ENCODE measurements around the gene ZNF668.

ZNF668 gene

DNA sequence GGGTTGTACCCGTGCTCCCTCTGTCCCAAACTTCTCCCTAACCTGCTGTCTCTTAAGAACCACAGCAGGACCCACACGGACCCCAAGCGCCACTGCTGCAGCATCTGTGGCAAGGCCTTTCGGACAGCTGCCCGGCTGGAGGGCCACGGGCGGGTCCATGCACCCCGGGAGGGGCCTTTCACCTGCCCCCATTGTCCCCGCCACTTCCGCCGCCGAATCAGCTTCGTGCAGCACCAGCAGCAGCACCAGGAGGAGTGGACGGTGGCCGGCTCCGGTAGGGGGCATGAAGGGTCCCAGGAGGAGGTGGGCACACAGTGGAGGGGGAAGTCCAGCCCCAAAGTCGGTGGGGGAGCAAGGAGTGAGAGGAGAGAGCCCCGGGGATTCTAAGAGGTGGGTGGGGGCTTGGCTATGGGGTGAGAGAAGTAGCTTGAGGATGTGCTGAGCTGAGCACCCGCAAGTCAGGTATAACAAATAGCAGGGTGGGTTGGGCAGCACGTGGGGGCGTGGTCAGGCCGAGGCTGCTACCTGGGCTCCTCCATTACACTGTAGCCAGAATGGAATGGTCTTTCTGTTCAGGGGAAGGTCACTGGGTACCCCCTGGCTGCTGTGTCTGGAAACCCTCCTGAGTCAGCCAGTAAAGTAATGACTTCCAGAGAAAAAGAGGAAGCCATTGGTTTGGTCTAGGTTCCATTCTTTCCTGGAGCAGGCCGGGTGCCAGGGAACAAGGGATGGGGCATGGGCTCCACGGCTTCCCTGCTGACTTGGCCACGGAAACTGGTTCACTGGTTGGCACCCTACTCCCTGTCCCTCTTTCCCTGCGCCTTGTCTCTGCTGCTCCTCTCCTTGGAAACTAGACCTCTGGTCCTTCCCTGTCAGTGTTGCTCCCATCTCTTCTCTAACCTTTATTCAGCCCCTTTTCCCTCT is 7.7 kb upstream of the ZNF668 start:
- no peak for DNase-seq (ENCODE audit: extremely low read depth in 1 of 2, low read depth in 1 of 2)

DNA sequence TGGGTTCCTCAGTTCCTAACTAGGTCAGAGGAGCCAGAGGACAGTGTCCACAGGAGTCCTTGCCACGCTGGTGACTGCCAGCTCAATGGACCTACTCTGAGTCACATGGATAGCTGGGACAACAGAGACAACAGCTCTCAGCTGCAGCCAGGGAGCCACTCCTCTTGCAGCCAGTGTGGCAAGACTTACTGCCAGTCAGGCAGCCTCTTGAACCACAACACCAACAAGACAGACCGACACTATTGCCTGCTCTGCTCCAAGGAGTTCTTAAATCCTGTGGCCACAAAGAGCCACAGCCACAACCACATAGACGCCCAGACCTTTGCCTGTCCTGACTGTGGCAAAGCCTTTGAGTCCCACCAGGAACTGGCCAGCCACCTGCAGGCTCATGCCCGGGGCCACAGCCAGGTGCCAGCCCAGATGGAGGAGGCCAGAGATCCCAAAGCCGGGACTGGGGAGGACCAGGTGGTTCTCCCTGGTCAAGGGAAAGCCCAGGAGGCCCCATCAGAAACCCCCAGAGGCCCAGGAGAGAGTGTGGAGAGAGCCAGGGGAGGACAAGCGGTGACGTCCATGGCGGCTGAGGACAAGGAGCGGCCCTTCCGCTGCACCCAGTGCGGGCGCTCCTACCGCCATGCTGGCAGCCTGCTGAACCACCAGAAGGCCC is 6.8 kb upstream of the ZNF668 start:
- DNase-seq (ENCODE audit: extremely low read depth in 1 of 2, low read depth in 1 of 2): no peak

DNA sequence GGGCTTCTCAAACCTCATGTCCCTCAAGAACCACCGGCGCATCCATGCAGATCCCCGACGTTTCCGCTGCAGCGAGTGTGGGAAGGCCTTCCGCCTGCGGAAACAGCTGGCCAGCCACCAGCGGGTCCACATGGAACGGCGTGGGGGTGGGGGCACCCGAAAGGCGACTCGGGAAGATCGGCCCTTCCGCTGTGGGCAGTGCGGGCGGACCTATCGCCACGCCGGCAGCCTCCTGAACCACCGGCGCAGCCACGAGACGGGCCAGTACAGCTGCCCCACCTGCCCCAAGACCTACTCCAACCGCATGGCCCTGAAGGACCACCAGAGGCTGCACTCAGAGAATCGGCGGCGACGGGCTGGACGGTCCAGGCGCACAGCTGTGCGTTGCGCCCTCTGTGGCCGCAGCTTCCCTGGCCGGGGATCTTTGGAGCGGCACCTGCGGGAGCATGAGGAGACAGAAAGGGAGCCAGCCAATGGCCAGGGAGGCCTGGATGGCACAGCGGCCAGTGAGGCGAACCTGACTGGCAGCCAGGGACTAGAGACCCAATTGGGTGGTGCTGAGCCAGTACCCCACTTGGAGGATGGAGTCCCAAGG is 6.1 kb upstream of the ZNF668 start:
- no peak for DNase-seq (ENCODE audit: extremely low read depth in 1 of 2, low read depth in 1 of 2)

DNA sequence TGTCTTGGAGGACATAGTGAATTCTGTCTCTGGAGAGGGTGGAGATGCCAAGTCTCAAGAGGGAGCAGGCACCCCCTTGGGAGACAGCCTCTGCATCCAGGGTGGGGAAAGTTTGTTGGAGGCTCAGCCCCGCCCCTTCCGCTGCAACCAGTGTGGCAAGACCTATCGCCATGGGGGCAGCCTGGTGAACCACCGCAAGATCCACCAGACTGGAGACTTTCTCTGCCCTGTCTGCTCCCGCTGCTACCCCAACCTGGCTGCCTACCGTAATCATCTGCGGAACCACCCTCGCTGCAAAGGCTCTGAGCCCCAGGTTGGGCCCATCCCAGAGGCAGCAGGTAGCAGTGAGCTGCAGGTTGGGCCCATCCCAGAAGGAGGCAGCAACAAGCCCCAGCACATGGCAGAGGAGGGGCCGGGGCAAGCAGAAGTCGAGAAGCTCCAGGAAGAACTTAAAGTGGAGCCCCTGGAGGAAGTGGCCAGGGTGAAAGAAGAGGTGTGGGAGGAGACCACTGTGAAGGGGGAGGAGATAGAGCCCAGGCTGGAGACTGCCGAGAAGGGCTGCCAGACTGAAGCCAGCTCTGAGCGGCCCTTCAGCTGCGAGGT is 5.4 kb upstream of the ZNF668 start:
- no peak for DNase-seq (ENCODE audit: extremely low read depth in 1 of 2, low read depth in 1 of 2)

DNA sequence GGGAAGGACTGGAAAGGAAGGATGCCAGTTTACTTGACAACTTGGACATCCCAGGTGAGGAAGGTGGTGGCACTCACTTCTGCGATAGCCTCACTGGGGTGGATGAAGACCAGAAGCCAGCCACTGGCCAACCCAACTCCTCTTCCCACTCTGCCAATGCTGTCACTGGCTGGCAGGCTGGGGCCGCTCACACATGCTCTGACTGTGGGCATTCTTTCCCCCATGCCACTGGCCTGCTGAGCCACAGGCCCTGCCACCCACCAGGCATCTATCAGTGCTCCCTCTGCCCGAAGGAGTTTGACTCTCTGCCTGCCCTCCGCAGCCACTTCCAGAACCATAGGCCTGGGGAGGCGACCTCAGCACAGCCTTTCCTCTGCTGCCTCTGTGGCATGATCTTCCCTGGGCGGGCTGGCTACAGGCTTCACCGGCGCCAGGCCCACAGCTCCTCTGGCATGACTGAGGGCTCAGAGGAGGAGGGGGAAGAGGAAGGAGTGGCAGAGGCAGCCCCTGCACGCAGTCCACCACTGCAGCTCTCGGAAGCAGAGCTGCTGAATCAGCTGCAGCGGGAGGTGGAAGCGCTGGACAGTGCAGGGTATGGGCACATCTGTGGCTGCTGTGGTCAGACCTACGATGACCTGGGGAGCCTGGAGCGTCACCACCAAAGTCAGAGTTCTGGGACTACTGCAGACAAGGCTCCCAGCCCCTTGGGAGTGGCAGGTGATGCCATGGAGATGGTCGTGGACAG is 4.7 kb upstream of the ZNF668 start:
- DNase-seq (ENCODE audit: extremely low read depth in 1 of 2, low read depth in 1 of 2): no peak

DNA sequence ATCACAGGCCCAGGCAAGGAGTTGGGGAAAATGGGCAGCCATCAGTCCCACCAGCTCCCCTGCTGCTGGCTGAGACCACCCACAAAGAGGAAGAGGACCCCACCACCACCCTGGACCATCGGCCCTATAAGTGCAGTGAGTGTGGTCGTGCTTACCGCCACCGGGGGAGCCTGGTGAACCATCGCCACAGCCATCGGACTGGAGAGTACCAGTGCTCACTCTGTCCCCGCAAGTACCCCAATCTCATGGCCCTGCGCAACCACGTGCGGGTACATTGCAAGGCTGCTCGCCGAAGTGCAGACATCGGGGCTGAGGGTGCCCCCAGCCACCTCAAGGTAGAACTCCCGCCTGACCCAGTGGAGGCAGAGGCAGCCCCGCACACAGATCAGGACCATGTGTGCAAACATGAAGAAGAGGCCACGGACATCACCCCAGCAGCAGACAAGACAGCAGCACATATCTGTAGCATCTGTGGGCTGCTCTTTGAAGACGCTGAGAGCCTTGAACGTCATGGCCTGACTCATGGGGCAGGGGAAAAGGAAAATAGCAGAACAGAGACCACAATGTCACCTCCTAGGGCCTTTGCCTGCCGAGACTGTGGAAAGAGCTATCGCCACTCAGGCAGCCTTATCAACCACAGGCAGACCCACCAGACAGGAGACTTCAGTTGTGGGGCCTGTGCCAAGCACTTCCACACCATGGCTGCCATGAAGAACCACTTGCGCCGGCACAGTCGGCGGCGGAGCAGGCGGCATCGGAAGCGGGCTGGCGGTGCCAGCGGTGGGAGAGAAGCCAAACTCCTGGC is 3.8 kb upstream of the ZNF668 start:
- no peak for DNase-seq (ENCODE audit: extremely low read depth in 1 of 2, low read depth in 1 of 2)

DNA sequence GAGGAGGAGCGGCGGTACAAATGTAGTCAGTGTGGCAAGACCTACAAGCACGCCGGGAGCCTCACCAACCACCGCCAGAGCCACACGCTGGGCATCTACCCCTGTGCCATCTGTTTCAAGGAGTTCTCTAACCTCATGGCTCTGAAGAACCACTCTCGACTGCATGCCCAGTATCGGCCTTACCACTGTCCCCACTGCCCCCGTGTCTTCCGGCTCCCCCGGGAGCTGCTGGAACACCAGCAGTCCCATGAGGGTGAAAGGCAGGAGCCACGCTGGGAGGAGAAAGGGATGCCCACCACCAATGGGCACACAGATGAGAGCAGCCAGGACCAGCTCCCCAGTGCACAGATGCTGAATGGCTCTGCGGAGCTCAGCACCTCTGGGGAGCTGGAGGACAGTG is 3.0 kb upstream of the ZNF668 start:
- no peak for DNase-seq (ENCODE audit: extremely low read depth in 1 of 2, low read depth in 1 of 2)

DNA sequence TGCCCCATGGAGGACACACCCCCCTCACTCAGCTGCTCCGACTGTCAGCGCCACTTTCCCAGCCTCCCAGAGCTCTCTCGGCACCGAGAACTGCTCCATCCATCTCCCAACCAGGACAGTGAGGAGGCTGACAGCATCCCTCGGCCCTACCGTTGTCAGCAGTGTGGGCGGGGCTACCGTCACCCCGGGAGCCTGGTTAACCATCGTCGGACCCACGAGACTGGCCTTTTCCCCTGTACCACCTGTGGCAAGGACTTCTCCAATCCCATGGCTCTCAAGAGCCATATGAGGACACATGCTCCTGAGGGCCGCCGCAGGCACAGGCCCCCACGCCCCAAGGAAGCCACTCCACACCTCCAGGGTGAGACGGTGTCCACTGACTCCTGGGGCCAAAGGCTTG is 2.3 kb upstream of the ZNF668 start:
- no peak for DNase-seq (ENCODE audit: extremely low read depth in 1 of 2, low read depth in 1 of 2)

DNA sequence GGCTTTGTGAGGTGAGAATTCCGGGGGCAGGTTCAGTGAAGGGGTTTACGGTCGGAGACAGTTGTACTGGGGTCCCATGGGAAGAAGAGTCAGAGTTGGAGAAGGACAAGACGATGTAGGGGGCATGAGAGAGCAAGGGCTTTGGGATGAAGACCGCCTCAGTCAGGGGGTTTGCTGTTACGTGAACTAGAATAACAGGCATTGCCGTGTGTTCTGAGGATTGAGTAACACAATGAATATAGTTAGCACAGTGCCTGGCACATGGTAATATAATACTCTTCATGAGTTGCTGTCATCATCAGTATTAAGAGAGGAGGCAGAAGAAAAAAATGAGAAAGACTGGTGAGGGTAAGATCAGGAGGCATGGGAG is 759 bp upstream of the ZNF668 start:
- DNase-seq (ENCODE audit: extremely low read depth in 1 of 2, low read depth in 1 of 2): no peak

DNA sequence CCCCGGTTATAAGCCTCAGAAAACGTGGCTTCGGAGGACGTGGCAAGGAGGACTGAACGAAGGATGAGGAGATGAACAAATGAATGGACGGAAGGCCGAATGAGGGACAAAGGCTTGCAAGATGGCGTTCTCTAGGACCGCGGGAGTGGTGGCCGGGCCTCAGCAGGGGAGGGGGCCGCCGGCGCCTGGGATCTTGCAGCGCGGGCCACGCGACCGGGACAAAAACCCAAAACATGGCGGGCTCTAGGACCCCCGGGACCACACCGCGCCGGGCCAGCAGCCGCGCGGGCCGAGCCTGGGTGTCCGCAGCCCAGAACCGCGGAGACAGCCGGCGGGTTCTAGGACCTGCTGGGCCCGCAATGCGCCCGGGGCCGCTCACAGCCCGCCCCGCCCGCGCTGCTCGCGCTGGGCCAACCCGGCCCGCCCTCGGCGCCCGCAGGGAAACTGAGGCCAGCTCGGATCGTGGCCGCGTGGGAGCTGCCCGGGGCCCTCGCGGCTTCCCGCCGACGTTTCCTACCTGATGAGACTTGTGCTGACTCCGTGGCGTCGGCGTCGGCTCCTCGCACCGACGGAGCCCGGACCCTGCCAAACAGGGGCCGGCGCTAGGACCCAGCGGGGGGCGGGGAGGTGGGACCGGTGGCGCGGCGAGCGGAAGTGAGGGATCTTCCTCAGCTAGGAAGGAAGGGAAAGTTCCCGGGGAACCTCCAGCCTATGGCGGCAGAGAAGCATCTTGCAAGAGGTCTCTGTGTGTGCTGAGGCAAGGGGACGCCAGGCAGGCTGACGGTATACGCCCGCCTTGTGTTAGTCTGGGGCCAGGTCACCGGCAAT is 684 bp downstream of the ZNF668 start:
- DNase-seq (ENCODE audit: extremely low read depth in 1 of 2, low read depth in 1 of 2): peak; percentile 65 to 81

DNA sequence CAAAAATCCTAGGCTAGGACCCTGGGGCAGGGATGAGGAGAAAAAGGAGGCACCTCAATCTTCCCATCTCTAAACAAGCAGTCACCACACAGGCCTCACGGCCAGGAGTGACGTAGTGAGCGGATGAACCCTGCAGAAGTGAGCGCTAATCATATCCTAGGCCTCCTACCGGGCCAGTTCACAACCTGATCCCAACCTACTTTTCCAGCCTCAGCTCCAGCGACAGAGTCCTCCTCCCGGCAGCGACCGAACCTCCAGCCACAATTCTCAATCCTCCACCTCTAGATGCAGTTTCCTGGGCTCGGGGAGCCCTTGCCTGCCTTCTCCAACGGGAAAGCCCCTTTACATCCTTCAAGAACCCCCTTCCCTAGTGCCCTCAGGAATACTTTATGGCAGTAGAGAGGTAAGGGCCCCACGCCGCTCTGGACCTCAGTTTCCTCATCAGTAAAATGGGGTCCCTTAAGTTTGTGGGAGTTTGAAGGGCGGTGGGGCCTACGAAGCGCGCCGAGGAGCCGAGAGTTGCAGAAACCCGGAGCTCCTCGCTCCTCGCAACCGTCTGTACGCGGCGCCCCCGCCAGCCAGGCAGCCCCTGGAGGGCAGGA is 1.4 kb downstream of the ZNF668 start:
- DNase-seq (ENCODE audit: extremely low read depth in 1 of 2, low read depth in 1 of 2): no peak

DNA sequence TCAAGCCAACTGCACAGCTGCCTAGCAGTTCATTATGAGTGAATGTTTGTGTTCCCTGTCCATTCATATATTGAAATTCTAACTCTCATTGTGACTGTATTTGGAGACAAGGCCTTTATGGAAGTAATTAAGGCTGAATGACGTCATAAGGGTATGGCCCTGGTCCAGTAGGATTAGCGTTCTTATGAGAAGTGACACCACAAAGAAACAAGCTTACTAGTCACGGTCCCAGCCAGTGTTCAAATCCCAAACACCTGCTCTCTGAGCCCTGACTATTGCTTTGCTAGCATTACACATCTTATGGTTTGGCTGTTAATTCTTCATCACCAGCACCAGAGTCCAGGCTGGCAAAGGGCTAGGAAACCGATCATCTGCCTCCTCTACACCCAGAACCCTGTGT is 2.2 kb downstream of the ZNF668 start:
- no peak for DNase-seq (ENCODE audit: extremely low read depth in 1 of 2, low read depth in 1 of 2)

DNA sequence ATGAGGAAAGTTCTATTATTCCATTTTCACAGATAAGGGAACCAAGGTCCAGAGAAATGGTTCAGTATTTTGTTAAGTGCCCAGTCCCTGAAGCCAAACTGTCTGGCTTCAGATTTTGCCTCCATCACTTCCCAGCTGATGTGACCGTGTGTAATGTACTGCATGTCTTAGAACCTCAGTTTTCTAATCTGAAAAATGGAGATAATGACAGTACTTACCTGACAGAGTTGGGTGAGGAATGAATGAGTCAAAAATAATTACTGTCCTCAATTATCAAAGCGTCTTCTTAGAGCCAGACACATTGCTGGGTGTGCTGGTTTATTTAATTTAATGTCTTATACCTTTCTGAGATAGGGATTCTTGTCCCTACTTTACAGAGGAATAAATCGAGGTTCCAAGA is 6.7 kb downstream of the ZNF668 start:
- DNase-seq (ENCODE audit: extremely low read depth in 1 of 2, low read depth in 1 of 2): no peak

DNA sequence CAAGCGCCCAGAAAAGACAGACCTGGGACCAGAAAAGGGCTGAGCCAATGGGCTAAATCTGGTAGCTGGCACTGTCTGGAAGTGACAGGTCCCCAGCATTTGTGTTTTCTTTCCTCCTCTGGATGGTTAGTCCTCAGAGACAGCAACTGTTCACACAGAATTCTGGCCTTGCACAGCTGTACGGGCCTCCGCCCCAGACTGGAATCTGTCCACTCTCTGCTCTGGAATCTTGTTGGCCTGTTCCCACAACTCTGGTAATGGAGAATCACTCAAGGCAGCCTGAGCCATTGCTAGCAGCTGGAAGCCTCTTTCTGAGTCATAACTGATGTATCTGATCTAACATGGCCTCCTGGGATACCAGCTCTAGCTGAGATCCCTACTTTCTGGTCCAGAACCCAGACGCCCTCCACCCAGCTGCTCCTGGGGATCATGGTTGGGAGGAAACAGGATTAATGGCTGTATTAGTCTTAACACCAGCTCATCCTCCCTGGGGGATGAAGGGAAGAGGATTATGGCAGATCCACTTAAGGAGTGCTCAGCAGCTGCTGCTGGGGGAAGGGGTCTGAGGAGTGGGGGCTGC is 9.1 kb downstream of the ZNF668 start:
- DNase-seq (ENCODE audit: extremely low read depth in 1 of 2, low read depth in 1 of 2): no peak

DNA sequence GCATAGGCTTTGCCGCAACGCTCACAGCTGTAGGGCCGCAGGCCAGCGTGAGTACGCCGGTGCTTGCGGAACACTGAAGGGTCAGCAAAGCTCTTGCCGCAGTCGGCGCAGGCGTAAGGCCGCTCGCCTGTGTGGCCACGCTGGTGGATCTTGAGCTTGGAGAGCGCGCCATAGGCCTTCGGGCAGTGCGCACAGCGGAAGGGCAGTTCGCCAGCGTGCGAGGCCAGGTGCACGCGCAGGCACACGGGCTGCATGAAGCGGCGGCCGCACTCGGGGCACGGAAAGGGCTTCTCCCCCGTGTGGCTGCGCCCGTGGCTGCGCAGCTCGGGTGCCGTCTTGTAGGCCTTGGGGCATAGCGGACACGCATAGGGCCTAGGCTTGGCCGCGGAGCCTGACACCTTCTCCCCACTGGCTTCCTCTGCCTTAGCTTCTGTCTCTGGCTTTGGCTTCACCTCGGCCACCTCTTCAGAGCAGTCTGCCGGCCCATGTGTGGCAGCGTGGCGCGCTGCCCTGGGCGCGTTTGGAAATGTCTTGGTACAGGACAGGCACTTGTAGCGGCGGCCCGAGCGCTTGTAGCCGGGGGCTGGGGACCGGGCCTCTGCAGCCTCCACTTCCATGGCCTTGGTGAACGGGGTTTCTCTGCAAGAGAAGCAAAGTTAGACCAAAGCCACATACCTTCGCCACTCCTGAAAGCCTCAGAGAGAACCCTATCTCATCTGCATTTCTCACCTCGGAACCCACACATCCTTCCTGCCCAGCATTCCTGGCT is 10.0 kb downstream of the ZNF668 start:
- no peak for DNase-seq (ENCODE audit: extremely low read depth in 1 of 2, low read depth in 1 of 2)

DNA sequence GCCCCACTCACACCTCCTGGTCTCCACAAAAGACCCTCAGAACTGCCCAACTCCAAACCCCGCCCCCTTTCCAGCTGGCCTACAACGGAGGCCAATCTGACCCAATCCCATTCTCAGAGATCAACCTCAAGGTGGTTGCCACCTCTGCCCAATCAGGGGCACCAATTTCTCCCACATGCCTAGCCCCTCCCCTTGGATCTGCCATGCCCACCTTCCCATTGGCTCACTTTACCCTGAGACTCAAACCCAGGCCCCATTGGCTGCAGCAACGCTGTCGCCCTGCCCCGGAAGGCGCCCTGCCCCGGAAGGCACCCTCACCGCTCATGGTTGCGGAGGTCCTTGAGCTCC is 10.6 kb downstream of the ZNF668 start:
- DNase-seq (ENCODE audit: extremely low read depth in 1 of 2, low read depth in 1 of 2): no peak

DNA sequence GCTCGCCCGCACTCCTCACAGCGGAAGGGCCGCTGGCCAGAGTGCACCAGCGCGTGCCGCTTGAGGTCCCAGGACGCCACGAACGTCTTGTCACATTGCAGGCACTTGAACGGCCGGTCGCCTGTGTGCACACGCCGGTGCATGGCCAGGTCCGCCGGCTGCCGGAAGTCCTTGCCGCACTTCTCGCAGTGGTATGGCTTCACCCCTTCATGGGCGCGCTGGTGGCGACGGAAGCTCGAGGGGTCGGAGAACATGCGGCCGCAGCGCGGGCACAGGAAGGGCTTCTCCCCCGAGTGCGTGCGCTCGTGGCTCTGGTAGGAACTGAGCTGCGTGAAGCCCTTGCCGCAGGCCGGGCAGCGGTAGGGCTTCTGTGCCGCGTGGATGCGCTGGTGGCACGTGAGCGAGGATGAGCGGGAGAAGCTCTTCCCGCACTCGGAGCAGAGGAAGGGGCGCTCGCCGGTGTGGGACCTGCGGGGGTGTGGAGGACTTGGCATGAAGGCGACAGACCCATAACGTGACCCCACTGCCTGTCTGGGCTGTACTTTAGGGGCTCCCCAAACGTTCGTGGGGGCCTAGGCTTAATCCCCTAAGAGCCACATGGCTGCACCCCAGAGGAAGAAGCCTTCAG is 12.1 kb downstream of the ZNF668 start:
- no peak for DNase-seq (ENCODE audit: extremely low read depth in 1 of 2, low read depth in 1 of 2)

Data from activated CD8-positive, alpha-beta memory T cell treated with anti-CD3 and anti-CD28 coated beads for 1 hour (primary cell).